NK-92 (cell line): ENCODE results near the gene ATP2B2.

ENCODE experiments used
- DNase-seq: peaks from one replicate; lab custom pipeline; 2025; ENCODE audit not compliant: unreplicated experiment; lab: John Stamatoyannopoulos, UW

ATP2B2 gene

GRCh38 chr3:10404377-10404776, 101.0 kb downstream of the ATP2B2 start:
- no peak for DNase-seq

- DNase-seq, result no peak
Observed at GRCh38 chr3:10401990-10402761, 103.2 kb downstream of the ATP2B2 start.

- no peak for DNase-seq
Observed at GRCh38 chr3:10400749-10401495, 104.5 kb downstream of the ATP2B2 start.

GRCh38 chr3:10400050-10400748, 105.2 kb downstream of the ATP2B2 start:
- no peak for DNase-seq

- no peak for DNase-seq
Observed at GRCh38 chr3:10399634-10400033, 105.8 kb downstream of the ATP2B2 start.

GRCh38 chr3:10398341-10398740, 107.0 kb downstream of the ATP2B2 start:
- no peak for DNase-seq

- DNase-seq, result no peak
Observed at GRCh38 chr3:10397879-10398278, 107.5 kb downstream of the ATP2B2 start.

GRCh38 chr3:10396931-10397330, 108.5 kb downstream of the ATP2B2 start:
- DNase-seq, result no peak

- DNase-seq, result no peak
Observed at GRCh38 chr3:10396083-10396482, 109.3 kb downstream of the ATP2B2 start.

GRCh38 chr3:10395671-10396070, 109.7 kb downstream of the ATP2B2 start:
- DNase-seq, result no peak

- no peak for DNase-seq
Observed at GRCh38 chr3:10395196-10395595, 110.2 kb downstream of the ATP2B2 start.

GRCh38 chr3:10394491-10395025, 110.8 kb downstream of the ATP2B2 start:
- no peak for DNase-seq

- DNase-seq, result no peak
Observed at GRCh38 chr3:10393514-10393913, 111.9 kb downstream of the ATP2B2 start.

GRCh38 chr3:10392906-10393461, 112.4 kb downstream of the ATP2B2 start:
- DNase-seq, result no peak

- DNase-seq, result no peak
Observed at GRCh38 chr3:10392244-10392643, 113.1 kb downstream of the ATP2B2 start.

GRCh38 chr3:10391391-10391790, 114.0 kb downstream of the ATP2B2 start:
- no peak for DNase-seq

- DNase-seq, result no peak
Observed at GRCh38 chr3:10390641-10391373, 114.6 kb downstream of the ATP2B2 start.

GRCh38 chr3:10389995-10390394, 115.4 kb downstream of the ATP2B2 start:
- DNase-seq, result no peak

GRCh38 chr3:10389339-10389738, 116.0 kb downstream of the ATP2B2 start:
- DNase-seq, result no peak

GRCh38 chr3:10387881-10388609, 117.3 kb downstream of the ATP2B2 start:
- no peak for DNase-seq
